HG03575 (cell line): ENCODE results near the gene PNPLA7.
"Not testable (repeated sequence)": the region's sequence is repeated elsewhere in the genome, so short reads cannot be mapped to it uniquely, and the experiment has no call there.

Experiments used
- ATAC-seq: cut with Tn5 transposase; IDR thresholded peaks from one replicate; pipeline ENCODE4 v1.9.1; 2021; ENCODE audit not compliant: unreplicated experiment, insufficient number of reproducible peaks, low FRiP score; ENCODE audit errors: extremely low read depth

The PNPLA7 gene

GRCh38 chr9:137416563-137417151, 133.5 kb downstream of the PNPLA7 start:
- ATAC-seq = no peak

GRCh38 chr9:137416006-137416562, 134.1 kb downstream of the PNPLA7 start:
- ATAC-seq = no peak

GRCh38 chr9:137415451-137415850, 134.8 kb downstream of the PNPLA7 start:
- ATAC-seq = no peak

- no peak for ATAC-seq
Measured at GRCh38 chr9:137412431-137412830, 137.8 kb downstream of the PNPLA7 start.

GRCh38 chr9:137411645-137412380, 138.4 kb downstream of the PNPLA7 start:
- no peak for ATAC-seq

- no peak for ATAC-seq
Measured at GRCh38 chr9:137411260-137411644, 138.9 kb downstream of the PNPLA7 start.

GRCh38 chr9:137410891-137411249, 139.3 kb downstream of the PNPLA7 start:
- ATAC-seq = no peak

GRCh38 chr9:137410236-137410890, 139.8 kb downstream of the PNPLA7 start:
- not testable (repeated sequence) for ATAC-seq
